ENCODE measurements around the gene ZNF226.

GRCh38 chr19:44164327-44164672, 600 bp upstream of the ZNF226 start:
- TF ChIP-seq CTCF (IDR thresholded peaks at IDR 0.05) (no peak), EZH2 (IDR thresholded peaks at IDR 0.05; ENCODE audit: borderline replicate concordance, insufficient read depth, low read depth, low read length, poor library complexity, severe bottlenecking) (no peak)
